ENCODE measurements around the gene NXNL2. TPM values are rescaled to one million over a fixed set of nuclear protein-coding genes. Genes with fewer than 3 reads are reported as not detected.
A peak's percentile ranks its signal among the peaks of the same experiment; 100 is the strongest.

NXNL2 gene
- 1 to 10 TPM; 5.4 to 8.8 (median 8.2) TPM for total RNA-seq (2021; fragmentation: NEBNext Ultra II Directional; extraction: Animal tissue kit (Norgen Biotek cat#: 25700))
- long read RNA-seq, partial matches to known transcripts, result 0 of 7 reads
- long read RNA-seq, other reads (novel, unspliced or antisense), result 5 of 7 reads

DNA sequence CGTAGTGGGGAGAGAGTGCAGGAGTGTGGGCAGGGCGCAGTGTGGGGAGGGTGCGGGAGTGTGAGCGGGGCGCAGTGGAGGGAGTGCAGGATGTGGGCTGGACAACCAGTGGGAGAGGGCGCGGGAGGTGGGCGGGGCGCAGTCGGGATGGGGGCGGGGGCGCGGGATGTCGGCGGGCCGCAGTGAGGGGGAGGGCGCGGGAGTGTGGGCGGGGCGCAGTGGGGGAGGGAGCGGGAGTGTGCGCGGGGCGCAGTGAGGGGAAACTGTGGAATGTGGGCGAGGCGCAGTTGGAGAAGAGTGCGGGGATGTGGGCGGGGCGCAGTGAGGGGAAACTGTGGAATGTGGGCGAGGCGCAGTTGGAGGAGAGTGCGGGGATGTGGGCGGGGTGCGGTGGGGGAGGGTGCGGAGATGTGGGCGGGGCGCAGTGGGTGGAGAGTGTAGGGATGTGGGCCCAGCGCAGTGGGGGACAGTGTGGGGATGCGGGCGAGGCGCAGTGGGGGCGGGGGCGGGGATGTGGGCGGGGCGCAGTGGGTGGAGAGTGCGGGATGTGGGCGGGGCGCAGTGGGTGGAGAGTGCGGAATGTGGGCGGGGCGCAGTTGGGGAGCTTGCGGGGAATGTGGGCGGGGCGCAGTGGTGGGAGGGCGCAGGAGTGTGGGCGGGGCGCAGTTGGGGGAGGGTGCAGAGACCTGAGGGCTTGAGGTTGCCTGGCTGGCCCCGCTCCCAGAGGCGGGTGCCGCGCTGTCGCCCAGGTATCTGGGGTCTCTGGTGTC is at the start of gene NXNL2:
TSS of gene NXNL2 (plus strand) at position 723 of the 770 bp plus-strand sequence. CDS start 257 bp downstream, outside the sequence.
- Mint-ChIP-seq H3K36me3 (ENCODE audit: low read depth) (peaks cover 37% of the 10 kb centered on the region), H3K4me3 (peak within 1 kb of the TSS; percentile 97), H3K9me3 (peaks cover 12% of the 10 kb centered on the region), H3K4me1 (ENCODE audit: low read depth) (peaks cover 71% of the 10 kb centered on the region), H3K27me3 (ENCODE audit: insufficient read depth) (peaks cover 1% of the 10 kb centered on the region; the same call in 1 of the 2 replicates), H3K27ac (peak within 1 kb of the TSS; percentile 96)
- DNase-seq, result peak; percentile 91
- no peak for TF ChIP-seq CTCF (IDR thresholded peaks at IDR 0.05)

- TF ChIP-seq CTCF (IDR thresholded peaks at IDR 0.05), result no peak
- Mint-ChIP-seq H3K4me1 (ENCODE audit: low read depth) (peaks cover 6% of the 10 kb centered on the region; the same call in 1 of the 2 replicates), H3K27ac (no peak overlapping the region), H3K36me3 (ENCODE audit: low read depth) (peaks cover 49% of the 10 kb centered on the region), H3K4me3 (no peak overlapping the region), H3K27me3 (ENCODE audit: insufficient read depth) (peaks cover 2% of the 10 kb centered on the region; the same call in 1 of the 2 replicates), H3K9me3 (no peaks in the 10 kb centered on the region)
- DNase-seq, result no peak
Measured at GRCh38 chr9:88488166-88488565, 46.8 kb upstream of the NXNL2 start.

DNA sequence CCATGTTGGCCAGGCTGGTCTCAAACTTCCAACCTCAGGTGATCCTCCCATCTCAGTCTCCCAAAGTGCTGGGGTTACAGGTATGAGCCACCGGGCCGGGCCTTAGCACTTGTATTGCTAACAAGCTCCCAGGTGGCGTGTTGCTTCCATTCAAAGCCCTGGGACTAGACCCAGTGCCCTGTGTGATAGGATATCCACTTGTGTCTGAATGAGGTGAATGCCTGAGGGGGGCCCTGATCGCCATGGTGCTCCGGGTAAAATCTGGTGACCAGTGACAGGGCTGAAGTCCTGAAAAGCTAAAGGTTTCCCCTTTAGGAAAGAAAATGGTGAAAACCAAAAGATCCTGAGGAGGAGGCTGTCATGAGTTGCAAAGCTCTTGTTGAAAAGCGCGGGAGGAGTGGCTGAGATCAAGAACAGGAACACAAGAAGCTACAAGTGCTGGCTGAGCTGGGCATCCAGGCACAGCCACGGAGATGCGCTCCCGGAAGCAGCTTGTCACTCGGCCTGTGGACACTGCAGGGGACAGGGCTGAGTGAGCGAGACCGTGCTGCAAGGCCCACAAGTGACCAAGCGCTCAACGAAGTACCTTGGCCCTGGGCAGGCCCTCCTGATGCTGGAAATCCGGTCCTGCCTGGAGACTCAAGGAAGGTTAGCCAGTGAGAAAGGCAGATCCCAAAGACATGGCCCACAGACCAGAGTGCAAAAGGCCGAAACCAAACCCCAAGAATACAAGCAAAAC is 39.8 kb upstream of the NXNL2 start:
- Mint-ChIP-seq H3K9me3 (no peaks in the 10 kb centered on the region), H3K27ac (no peak overlapping the region), H3K36me3 (ENCODE audit: low read depth) (peaks cover 9% of the 10 kb centered on the region), H3K4me1 (ENCODE audit: low read depth) (no peaks in the 10 kb centered on the region), H3K27me3 (ENCODE audit: insufficient read depth) (no peaks in the 10 kb centered on the region), H3K4me3 (no peak overlapping the region)
- no peak for TF ChIP-seq CTCF (IDR thresholded peaks at IDR 0.05)
- DNase-seq, result no peak

DNA sequence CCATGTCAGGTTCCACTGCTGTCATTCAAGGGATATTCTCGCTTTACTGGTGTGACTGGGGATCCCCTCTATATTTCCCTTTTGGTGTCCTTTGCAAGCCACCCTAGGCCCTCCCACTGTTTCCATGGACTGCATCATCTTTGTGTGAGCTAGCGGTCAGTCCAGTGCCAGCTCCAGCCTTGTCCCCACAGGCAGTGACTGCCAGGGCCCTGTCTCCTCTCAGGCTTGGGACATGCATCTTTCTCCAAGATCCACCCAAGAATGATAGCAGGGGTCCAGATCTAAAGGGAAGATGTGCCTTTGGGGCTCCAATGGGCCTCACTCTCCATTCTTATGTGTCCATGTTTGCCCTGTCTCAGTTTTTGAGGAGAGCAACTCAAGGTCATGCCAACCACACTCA is 37.8 kb upstream of the NXNL2 start:
- no peaks in the 10 kb centered on the region for H3K4me1 Mint-ChIP-seq (ENCODE audit: low read depth)
- DNase-seq, result no peak
- no peak overlapping the region for H3K4me3 Mint-ChIP-seq
- H3K36me3 Mint-ChIP-seq (ENCODE audit: low read depth), result no peaks in the 10 kb centered on the region
- no peak for TF ChIP-seq CTCF (IDR thresholded peaks at IDR 0.05)
- H3K27ac Mint-ChIP-seq, result no peak overlapping the region
- H3K9me3 Mint-ChIP-seq, result no peaks in the 10 kb centered on the region
- H3K27me3 Mint-ChIP-seq (ENCODE audit: insufficient read depth), result no peaks in the 10 kb centered on the region; the same call in 1 of the 2 replicates

DNA sequence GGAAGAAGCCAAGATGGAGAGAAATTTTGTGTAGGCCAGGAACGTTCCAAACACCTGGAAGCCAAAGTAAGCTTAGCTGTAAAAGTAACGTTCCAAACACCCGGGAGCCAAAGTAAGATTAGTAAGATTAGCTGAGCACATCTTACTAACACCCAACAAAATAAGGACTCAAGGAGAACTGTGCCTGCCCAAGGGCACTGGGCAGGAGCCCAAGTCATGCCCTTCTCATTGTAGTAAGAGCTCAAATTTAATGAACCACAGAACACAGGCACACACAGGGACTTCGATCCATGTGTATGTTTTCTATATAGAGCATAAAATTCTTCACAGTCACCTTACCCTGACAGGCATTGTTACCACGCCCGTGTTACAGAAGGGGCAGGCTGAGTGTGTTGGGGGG is 36.1 kb upstream of the NXNL2 start:
- H3K4me3 Mint-ChIP-seq, result no peak overlapping the region
- H3K27ac Mint-ChIP-seq, result no peak overlapping the region
- TF ChIP-seq CTCF (IDR thresholded peaks at IDR 0.05), result no peak
- DNase-seq, result no peak
- H3K36me3 Mint-ChIP-seq (ENCODE audit: low read depth), result no peaks in the 10 kb centered on the region
- H3K9me3 Mint-ChIP-seq, result no peaks in the 10 kb centered on the region
- no peaks in the 10 kb centered on the region for H3K4me1 Mint-ChIP-seq (ENCODE audit: low read depth)
- H3K27me3 Mint-ChIP-seq (ENCODE audit: insufficient read depth), result no peaks in the 10 kb centered on the region; the same call in 1 of the 2 replicates
